HT-29 (cell line): ENCODE results near the gene AURKA. TPM values are rescaled to one million over a fixed set of nuclear protein-coding genes. Genes with fewer than 3 reads are reported as not detected.
"Not testable (repeated sequence)": the region's sequence is repeated elsewhere in the genome, so short reads cannot be mapped to it uniquely, and the experiment has no call there.

ENCODE experiments used
- DNase-seq: peaks from one replicate; pipeline ENCODE4 v3.0.0-alpha.2; 2015; ENCODE audit warnings: low spot score
- total RNA-seq: library from RNA; depleted of rRNA; stranded (reverse); fragments of >200 nt; shearing (Covaris generic); gene quantifications from 2 replicates; pipeline ENCODE4 v1.2.3, GENCODE V29; 2014

The AURKA gene
- total RNA-seq, 1 experiment from 2014 or later: 75.4 TPM

- DNase-seq: peak; percentile 43
Observed at GRCh38 chr20:56391596-56392131, 351 bp downstream of the AURKA start.

- DNase-seq: peak; percentile 36
Observed at GRCh38 chr20:56391037-56391436, 978 bp downstream of the AURKA start.

- not testable (repeated sequence) for DNase-seq
Observed at GRCh38 chr20:56390396-56390795, 1.6 kb downstream of the AURKA start.

GRCh38 chr20:56389807-56390206 lies 2.2 kb downstream of the AURKA start:
- no peak for DNase-seq

GRCh38 chr20:56388882-56389281 lies 3.1 kb downstream of the AURKA start:
- no peak for DNase-seq

GRCh38 chr20:56386219-56386618 lies 5.8 kb downstream of the AURKA start:
- no peak for DNase-seq

- no peak for DNase-seq
Observed at GRCh38 chr20:56385130-56385529, 6.9 kb downstream of the AURKA start.

GRCh38 chr20:56383334-56383733 lies 8.7 kb downstream of the AURKA start:
- DNase-seq: no peak

GRCh38 chr20:56382696-56383095 lies 9.3 kb downstream of the AURKA start:
- DNase-seq: no peak

GRCh38 chr20:56381501-56381900 lies 10.5 kb downstream of the AURKA start:
- no peak for DNase-seq

- no peak for DNase-seq
Observed at GRCh38 chr20:56380375-56380774, 11.6 kb downstream of the AURKA start.

- DNase-seq: no peak
Observed at GRCh38 chr20:56378386-56378785, 13.6 kb downstream of the AURKA start.

- DNase-seq: no peak
Observed at GRCh38 chr20:56376331-56376730, 15.7 kb downstream of the AURKA start.

GRCh38 chr20:56373942-56374341 lies 18.1 kb downstream of the AURKA start:
- no peak for DNase-seq

- no peak for DNase-seq
Observed at GRCh38 chr20:56372850-56373249, 19.2 kb downstream of the AURKA start.

- DNase-seq: no peak
Observed at GRCh38 chr20:56371977-56372376, 20.0 kb downstream of the AURKA start.

- no peak for DNase-seq
Observed at GRCh38 chr20:56369179-56369578, 22.8 kb downstream of the AURKA start.

GRCh38 chr20:56368351-56369134 lies 23.5 kb downstream of the AURKA start:
- no peak for DNase-seq

- DNase-seq: no peak
Observed at GRCh38 chr20:56363491-56363890, 28.5 kb downstream of the AURKA start.

GRCh38 chr20:56362833-56363413 lies 29.1 kb downstream of the AURKA start:
- no peak for DNase-seq

- DNase-seq: no peak
Observed at GRCh38 chr20:56361900-56362299, 30.1 kb downstream of the AURKA start.

GRCh38 chr20:56360908-56361205 lies 31.2 kb downstream of the AURKA start:
- no peak for DNase-seq
